ENCODE results near the gene CABLES1. TPM values are rescaled to one million over a fixed set of nuclear protein-coding genes. Genes with fewer than 3 reads are reported as not detected.

The CABLES1 gene
- total and polyA plus RNA-seq, 2 of the 8 experiments (the other 6 are each of a cell fraction or from before 2014, with no cell fraction given), result 9.2 to 26.4 TPM

DNA sequence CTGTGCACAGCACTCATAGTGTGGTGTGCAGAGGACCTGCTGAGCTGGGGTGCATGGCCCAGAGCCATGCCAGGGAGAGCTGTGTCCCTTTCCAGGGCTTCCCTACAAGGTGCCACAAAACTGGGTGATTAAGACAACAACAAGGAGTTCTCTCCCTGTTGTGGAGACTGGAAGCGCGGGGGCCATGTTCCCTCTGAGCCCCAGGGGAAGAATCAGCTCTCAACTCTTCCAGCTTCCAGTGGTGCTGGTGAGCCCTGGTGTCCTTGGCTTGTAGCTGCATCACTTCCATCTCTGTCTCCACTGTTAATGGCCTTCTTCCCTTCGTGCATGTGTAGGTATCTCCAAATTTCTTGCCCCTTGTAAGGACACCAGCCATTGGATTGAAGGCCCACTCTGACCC, 73.3 kb downstream of the CABLES1 start:
- DNase-seq (ENCODE audit: low read depth in 1 of 2, low spot score in 2 of 2) (no peak), FAIRE-seq (no peak)
- ChIA-PET POLR2A (ENCODE audit: partially characterized antibody) (interaction anchor here (0.8 kb wide), 1 partner anchor 75 kb away, joined by 3 read pairs; no protein-coding TSS in a partner anchor), CTCF (ENCODE audit: partially characterized antibody) (interaction anchor here (1.2 to 7.9 kb wide), 22 partner anchors 8 to 203 kb away, joined by 3 to 59 read pairs (median 6); no protein-coding TSS in a partner anchor)
- Histone ChIP-seq H3K23ac (ENCODE audit: insufficient read length) (no peak overlapping the region), H3K27ac (ENCODE audit: low read depth, low read length) (no peak overlapping the region), H4K91ac (replicated peaks; ENCODE audit: insufficient read length, low read length) (no peak overlapping the region), H4K8ac (ENCODE audit: extremely low read depth, insufficient read depth, low read length) (no peak overlapping the region), H4K20me1 (replicated peaks in 1 of 2; ENCODE audit: control insufficient read depth in 1 of 2, insufficient read depth in 2 of 2, low read length in 2 of 2) (peaks cover 0 to 2% of the 10 kb centered on the region in 2 experiments), H3K36me3 (ENCODE audit: control insufficient read depth in 2 of 4, insufficient read depth in 4 of 4, low read length in 3 of 4) (peaks cover 0 to 8% (median 5%) of the 10 kb centered on the region in 4 experiments; a peak in 5 of 8 replicates), H3K9ac (replicated peaks in 1 of 4; ENCODE audit: extremely low read depth in 1 of 4, low read depth in 3 of 4, low read length in 3 of 4) (no peak overlapping the region), H2AK5ac (ENCODE audit: low read depth, low read length) (no peak overlapping the region), H3K4me2 (ENCODE audit: insufficient read depth in 1 of 2, low read depth in 2 of 2, low read length in 2 of 2) (no peak overlapping the region), H3K9me3 (ENCODE audit: insufficient read depth in 2 of 2, low read depth in 1 of 2, low read length in 1 of 2) (no peaks in the 10 kb centered on the region; a peak in 1 of 4 replicates), H2BK12ac (ENCODE audit: low read depth, low read length) (no peak overlapping the region), H3K23me2 (ENCODE audit: low read depth, low read length) (no peaks in the 10 kb centered on the region), H3K4me3 (ENCODE audit: extremely low read depth in 1 of 4, insufficient read depth in 2 of 4, low read depth in 3 of 4, low read length in 4 of 4) (no peak overlapping the region), H2BK20ac (ENCODE audit: low read length) (no peak overlapping the region), H3K14ac (ENCODE audit: insufficient read length) (no peak overlapping the region), H3K18ac (ENCODE audit: extremely low read depth, low read length) (no peak overlapping the region), H2BK120ac (replicated peaks; ENCODE audit: low read depth, low read length) (no peak overlapping the region), H3K4me1 (replicated peaks in 1 of 4; ENCODE audit: control insufficient read depth in 3 of 4, insufficient read depth in 4 of 4, low read length in 3 of 4) (no peaks in the 10 kb centered on the region), H2BK15ac (ENCODE audit: low read length) (no peak overlapping the region), H3K79me2 (ENCODE audit: control insufficient read depth in 1 of 2, insufficient read depth in 2 of 2, low read length in 2 of 2) (no peaks in the 10 kb centered on the region), H3K27me3 (replicated peaks in 1 of 4; ENCODE audit: control insufficient read depth in 3 of 4, extremely low read depth in 1 of 4, insufficient read depth in 3 of 4, low read length in 3 of 4) (no peaks in the 10 kb centered on the region), H3K56ac (replicated peaks; ENCODE audit: insufficient read length, low read depth, low read length) (no peak overlapping the region), H3K79me1 (ENCODE audit: low read depth, low read length) (peaks cover 8% of the 10 kb centered on the region; the same call in 1 of the 2 replicates), H3K4ac (replicated peaks; ENCODE audit: insufficient read length, low read depth, low read length) (no peak overlapping the region), H2AFZ (ENCODE audit: low read length) (no peak overlapping the region), H2BK5ac (ENCODE audit: low read depth, low read length) (0 out of 2 replicates have a peak overlapping the region, but pooled peaks have one; percentile 11), H4K5ac (ENCODE audit: insufficient read length, low read depth, low read length) (no peak overlapping the region)
- TF ChIP-seq BACH1 (IDR thresholded peaks at IDR 0.05; ENCODE audit: low read length), result no peak
- no peak for TF ChIP-seq ZNF274 (IDR thresholded peaks at IDR 0.05; ENCODE audit: borderline replicate concordance, extremely low read depth, low read length)
- WGBS, 2 experiments (ENCODE audit: extremely low coverage in 1 of 2, insufficient coverage in 1 of 2, insufficient read length in 1 of 2, insufficient replicate concordance in 2 of 2, low coverage in 1 of 2, low lambda C conversion rate in 2 of 2, missing lambda C conversion rate in 1 of 2), result 100% methylated on average over 3 of the region's 3 CpGs; no CpG with 5 or more reads in 1 of the 2 experiments
